NCI-H1417 (cell line): ENCODE measurements around the gene ATP5MK.
"Not testable (repeated sequence)": the region's sequence is repeated elsewhere in the genome, so short reads cannot be mapped to it uniquely, and the experiment has no call there.

Experiments
- DNase-seq, 3 experiments: peaks; one replicate each; lab custom pipeline; 2025; lab: John Stamatoyannopoulos, UW

The ATP5MK gene

DNA sequence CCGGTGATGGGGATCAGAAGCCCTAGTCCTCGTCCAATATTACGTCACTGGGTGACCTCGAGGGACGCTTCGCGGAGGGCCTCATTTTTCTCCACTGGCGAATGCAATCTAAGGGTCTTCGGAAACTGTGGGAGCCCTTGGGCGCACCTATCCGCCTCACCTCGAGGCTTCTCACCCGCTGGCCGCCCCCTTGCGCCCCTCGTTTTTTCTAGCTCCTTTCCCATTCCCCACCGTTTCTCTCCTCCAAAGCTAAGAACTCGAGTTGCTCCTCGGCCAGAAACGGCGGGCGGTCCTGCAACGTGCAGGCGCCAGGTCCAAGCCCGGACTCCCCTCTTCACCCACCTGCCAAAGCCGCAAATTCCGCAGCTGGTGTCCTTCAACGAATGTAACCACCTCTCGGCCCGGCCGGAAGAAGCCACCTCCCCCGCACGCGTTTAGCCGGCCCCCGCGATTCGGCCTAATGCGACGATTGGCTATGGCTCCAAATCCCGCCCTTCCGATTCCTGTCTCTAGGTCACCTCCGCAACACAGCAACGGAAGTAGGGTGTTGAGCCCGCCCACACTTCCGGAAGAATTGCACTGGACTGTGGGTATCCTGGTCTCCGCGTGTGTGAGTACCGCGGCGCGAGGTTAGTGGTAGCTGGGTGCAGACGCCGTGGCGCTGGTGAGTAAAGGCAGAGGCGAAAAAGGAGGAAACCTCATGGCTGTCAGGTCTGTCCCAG, at the start of gene ATP5MK, which contains the start of gene PDCD11:
Gene ATP5MK, minus strand, starts transcription at position 409 of the 722 bp plus-strand sequence. CDS start 4,018 bp downstream, outside the sequence.
Gene PDCD11, plus strand, starts transcription at position 560 of the 722 bp plus-strand sequence. CDS start 1,801 bp downstream, outside the sequence.
- DNase-seq, result peak; percentile 90 to 96 (median 93)

- no peak for DNase-seq
Observed at GRCh38 chr10:103445366-103445765, 49.1 kb upstream of the ATP5MK start.

DNA sequence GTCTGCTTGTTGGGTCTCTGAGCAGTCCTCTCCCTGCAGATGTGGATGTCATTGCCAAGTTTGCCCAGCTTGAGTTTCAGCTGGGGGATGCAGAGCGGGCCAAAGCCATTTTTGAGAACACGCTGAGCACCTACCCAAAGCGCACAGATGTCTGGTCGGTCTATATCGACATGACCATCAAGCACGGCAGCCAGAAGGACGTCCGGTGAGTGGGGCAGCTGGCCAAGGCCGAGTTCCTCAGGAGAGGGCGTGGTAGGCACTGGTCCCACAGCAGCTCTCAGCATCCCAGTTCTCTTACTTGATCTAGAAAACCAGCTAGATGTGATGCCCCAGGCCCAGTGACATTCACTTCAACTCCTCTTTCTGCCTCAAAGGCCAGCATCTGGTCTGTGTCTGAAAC, 48.2 kb upstream of the ATP5MK start:
- DNase-seq, result no peak

- no peak for DNase-seq
Observed at GRCh38 chr10:103443475-103444185, 47.4 kb upstream of the ATP5MK start.

GRCh38 chr10:103442031-103442461, 45.8 kb upstream of the ATP5MK start:
- no peak for DNase-seq

- DNase-seq, result no peak
Observed at GRCh38 chr10:103441611-103442010, 45.3 kb upstream of the ATP5MK start.

DNA sequence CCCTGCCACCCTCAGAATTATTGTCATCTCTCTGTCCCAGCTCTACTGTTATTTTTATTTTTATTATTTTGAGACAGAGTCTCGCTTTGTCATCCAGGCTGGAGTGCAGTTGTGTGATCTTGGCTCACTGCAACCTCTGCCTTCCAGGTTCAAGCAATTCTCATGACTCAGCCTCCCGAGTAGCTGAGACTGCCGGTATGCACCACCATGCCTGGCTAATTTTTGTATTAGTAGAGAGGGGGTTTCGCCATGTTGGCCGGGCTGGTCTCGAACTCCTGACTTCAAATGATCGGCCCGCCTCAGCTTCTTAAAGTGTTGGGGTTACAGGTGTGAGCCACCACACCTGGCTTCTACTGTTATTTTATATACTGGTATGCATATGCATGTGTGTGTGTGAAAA, 44.9 kb upstream of the ATP5MK start:
- no peak for DNase-seq

GRCh38 chr10:103440416-103440815, 44.1 kb upstream of the ATP5MK start:
- no peak for DNase-seq

DNA sequence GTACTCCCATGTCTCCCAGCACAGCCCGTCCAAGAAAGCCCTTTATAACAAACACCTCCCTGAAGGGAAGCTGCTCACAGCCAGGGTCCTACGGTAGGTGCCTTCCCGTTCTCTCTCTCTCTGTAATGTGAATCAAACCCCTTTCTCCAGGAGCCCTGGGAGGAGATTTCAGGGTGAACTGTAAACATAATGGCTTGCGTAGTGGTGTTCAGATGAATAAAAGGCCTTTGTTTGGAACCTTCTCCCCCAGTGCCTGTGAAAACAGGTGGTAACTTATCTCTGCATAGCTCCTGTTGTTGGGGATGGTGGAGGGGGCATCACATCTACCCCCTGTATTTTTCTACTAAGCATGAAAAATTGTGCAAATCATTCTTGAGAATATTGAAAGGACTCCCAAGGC, 43.5 kb upstream of the ATP5MK start:
- DNase-seq, result no peak

GRCh38 chr10:103433858-103434257, 37.6 kb upstream of the ATP5MK start:
- no peak for DNase-seq

DNA sequence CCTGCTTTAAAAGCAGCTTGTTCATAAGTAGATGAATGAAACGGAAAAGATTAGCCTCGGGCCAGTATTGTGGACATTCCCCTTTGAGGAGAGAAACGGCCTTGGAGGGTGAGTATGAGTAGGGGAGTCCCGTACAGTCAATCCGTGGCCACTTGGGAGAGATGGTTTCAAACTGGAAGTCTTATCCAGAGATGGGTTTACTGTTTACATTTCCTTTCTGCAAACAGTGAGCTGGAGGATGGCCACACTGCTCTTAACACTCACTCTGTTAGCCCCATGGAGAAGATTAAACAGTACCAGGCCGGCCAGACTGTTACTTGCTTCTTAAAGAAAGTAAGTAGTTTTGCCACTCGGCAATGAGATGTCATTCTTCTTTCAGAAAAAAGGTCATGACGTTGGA, 35.6 kb upstream of the ATP5MK start:
- no peak for DNase-seq

DNA sequence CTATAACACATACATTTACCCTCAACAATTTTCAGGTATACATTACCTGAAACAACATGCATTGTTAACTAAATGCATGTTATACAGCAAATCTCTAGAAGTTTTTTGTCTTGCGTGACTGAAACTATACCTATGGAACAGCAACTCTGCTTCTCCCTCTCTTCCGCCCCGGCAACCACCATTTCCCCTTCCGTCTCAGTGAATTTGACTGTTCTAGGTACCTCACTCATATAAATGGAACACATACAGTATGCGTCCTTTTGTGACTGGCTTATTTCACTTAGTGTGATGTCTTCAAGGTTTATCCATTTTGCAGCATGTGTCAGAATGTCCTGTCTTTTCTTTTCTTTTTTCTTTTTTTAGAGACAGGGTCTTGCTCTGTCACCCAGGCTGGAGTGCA, 33.4 kb upstream of the ATP5MK start:
- DNase-seq, result no peak

- no peak for DNase-seq
Observed at GRCh38 chr10:103428989-103429643, 32.8 kb upstream of the ATP5MK start.

- no peak for DNase-seq
Observed at GRCh38 chr10:103427866-103428265, 31.6 kb upstream of the ATP5MK start.

- no peak for DNase-seq
Observed at GRCh38 chr10:103423748-103424147, 27.5 kb upstream of the ATP5MK start.

DNA sequence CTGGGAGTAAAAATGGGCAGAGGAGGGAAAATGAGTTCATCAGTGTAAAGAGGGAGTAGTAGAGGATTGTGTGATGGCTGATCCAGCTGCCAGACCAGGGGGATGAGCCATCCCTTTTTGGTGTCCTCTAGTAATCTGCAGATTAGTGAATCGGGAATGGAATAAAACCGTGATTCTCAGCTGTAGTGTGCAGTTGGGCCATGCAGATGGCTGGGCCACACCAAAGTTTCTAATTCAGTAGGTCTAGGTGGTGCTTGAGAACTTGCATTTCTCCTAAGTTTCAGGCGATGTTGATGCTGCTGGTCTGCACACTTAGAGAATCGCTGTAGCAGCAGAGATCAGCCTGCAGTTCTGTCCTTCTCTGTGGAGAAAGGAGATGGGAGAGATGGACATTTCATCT, 22.8 kb upstream of the ATP5MK start:
- no peak for DNase-seq

DNA sequence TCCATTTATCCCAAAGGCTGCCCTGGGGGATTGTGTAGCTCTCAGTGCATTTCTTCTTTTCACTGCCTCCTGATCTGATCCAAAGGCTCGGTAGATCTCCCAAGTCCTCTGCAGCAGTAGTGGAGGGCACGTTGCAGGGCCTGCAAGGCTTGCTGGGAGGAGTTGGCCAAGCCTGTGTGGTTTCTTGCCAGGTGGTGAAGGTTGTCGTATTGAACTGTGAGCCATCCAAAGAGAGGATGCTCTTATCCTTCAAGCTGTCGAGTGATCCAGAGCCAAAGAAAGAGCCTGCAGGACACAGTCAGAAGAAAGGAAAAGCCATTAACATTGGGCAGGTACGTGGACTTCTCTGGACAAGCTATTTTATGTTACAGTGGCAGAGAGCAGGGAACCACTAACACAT, 21.3 kb upstream of the ATP5MK start:
- no peak for DNase-seq

- not testable (repeated sequence) for DNase-seq
Observed at GRCh38 chr10:103417148-103417469, 20.8 kb upstream of the ATP5MK start.

DNA sequence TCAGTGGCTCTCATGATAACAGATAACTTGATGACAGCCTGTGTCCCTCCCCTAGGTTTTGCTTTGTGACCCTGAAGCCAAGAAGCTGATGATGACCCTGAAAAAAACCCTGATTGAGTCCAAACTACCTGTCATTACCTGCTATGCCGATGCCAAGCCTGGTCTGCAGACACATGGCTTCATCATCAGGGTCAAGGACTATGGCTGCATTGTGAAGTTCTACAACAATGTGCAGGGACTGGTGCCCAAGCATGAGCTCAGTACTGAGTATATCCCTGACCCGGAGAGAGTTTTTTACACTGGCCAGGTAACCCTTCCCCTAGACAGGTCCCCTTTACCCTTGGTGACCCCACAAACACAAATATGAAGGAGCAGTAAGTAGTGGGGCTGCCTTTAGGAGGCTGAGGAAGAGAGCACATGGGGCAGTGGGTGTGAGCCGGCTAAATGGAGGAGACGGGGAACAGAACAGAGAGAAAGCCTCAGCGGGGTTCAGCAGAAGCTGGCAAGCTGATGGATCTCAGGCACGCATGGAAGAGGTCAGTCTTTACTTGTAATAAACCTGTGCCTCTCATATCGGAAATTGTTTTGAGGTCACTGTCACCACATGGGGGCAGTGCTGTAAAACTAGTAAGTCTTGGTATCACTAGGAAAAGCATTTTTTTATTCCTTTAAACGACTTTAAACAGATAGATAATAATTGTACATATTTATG, 20.3 kb upstream of the ATP5MK start:
- peak; percentile 6 to 67 (median 27) for DNase-seq

DNA sequence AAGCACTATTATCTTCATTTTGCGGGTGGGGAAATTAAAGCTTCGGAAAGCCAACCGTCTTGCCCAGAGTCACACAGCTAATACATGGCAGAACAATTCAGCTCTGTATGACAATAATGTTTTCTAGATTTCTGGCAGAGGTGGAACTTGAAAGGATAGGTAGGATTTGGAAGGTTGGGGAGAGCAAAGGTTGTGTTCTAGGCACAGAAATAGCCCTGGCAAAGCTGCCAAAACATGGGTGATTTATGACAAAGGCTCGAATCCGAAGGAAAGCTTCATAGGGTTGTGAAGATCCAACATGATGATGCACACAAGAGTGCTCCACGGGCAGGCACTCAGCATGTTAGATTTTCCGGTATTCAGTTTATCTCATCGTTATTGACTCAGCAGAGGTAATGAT, 19.3 kb upstream of the ATP5MK start:
- no peak for DNase-seq

- no peak for DNase-seq
Observed at GRCh38 chr10:103413564-103413963, 17.3 kb upstream of the ATP5MK start.

DNA sequence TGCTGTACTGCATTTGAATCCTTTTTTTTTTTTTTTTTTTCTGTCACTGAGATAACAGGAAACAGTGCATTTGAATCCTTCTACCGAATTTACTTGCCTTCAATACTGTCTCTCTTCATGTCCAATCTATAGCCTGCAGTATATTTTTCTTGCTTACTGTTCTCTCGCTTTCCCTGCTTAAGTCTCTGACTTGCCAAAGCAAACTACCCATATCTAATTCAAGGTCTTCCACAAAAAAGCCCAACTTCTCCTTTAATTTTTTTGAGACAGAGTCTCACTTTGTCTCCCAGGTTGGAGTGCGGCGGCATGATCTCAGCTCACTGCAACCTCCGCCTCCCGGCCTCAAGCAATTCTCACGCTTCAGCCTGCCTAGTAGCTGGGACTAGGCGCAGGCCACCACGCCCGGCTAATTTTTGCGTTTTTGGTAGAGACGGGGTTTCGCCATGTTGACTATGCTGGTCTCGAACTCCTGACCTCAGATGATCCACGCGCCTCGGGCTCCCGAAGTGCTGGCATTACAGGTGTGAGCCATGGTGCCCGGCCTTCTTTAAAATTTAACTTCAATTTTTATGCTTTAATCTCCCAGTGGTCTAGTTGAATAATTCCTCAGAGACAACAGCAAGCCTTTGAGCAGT, 1.0 kb upstream of the ATP5MK start:
- no peak for DNase-seq
